GM21526 (cell line): ENCODE data around the gene PNPLA4.

Experiments
- ATAC-seq: cut with Tn5 transposase; IDR thresholded peaks from one replicate; pipeline ENCODE4 v1.9.1; 2021; ENCODE audit warnings: moderate library complexity; ENCODE audit not compliant: unreplicated experiment, low FRiP score

Gene PNPLA4

GRCh38 chrX:7876957-7877356 lies 50.3 kb downstream of the PNPLA4 start:
- ATAC-seq: no peak

- no peak for ATAC-seq
These were observed 55.2 kb downstream of the PNPLA4 start for GRCh38 chrX:7872042-7872441.

GRCh38 chrX:7852166-7852565 lies 75.0 kb downstream of the PNPLA4 start:
- no peak for ATAC-seq
